Breast epithelium (tissue), 3 donors: Measurements from ENCODE around the gene MAT1A.

Experiments
- CTCF ChIP-seq, 3 donors: fragments of 450-650 bp; IDR thresholded peaks; one replicate each; pipeline ENCODE4 v1.5.1; 2016 to 2017; ENCODE audit warnings: antibody characterized with exemption in 3 of 3, mild to moderate bottlenecking in 3 of 3, moderate library complexity in 3 of 3
- POLR2A ChIP-seq: fragments of 450-650 bp; IDR thresholded peaks from one replicate; pipeline ENCODE4 v1.6.1; 2016; ENCODE audit warnings: antibody characterized with exemption, mild to moderate bottlenecking, moderate library complexity
- POLR2AphosphoS5 ChIP-seq, 3 donors: sonication (generic); formaldehyde crosslinking; IDR thresholded peaks; one replicate each; pipeline ENCODE4 v1.6.1; 2017; ENCODE audit warnings: antibody characterized with exemption in 3 of 3

DNA sequence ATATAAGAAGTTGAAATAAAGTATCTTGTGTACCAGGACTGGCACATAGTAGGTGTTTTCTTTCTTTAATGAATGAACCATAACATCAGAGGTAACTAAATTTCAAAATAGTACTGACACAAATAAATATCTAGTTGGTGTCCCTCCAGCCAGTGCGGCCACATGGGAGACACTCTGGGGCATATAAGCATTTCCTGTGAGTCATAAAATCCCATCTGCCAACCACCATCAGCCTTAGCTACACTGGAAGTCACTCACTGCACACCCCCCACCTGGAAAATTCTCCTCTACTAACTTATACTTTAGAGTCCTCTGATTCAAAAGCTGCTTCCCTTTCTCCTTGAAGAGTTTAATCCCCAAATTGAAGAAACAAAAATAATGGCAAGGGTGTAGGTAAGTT, 34.6 kb upstream of the MAT1A start:
- no peak for TF ChIP-seq CTCF (IDR thresholded peaks at IDR 0.05)
- no peak for TF ChIP-seq POLR2A
- no peak for TF ChIP-seq POLR2AphosphoS5 (IDR thresholded peaks at IDR 0.05)
